ENCODE measurements around the gene IGFBP7.

Gene IGFBP7

GRCh38 chr4:57129477-57129876, 19.3 kb upstream of the IGFBP7 start:
- no peak for DNase-seq (ENCODE audit: low read depth)

GRCh38 chr4:57127361-57127760, 17.2 kb upstream of the IGFBP7 start:
- no peak for DNase-seq (ENCODE audit: low read depth)

GRCh38 chr4:57125996-57126395, 15.8 kb upstream of the IGFBP7 start:
- no peak for DNase-seq (ENCODE audit: low read depth)

- DNase-seq (ENCODE audit: low read depth) = no peak
Observed at GRCh38 chr4:57124145-57124544, 14.0 kb upstream of the IGFBP7 start.

- DNase-seq (ENCODE audit: low read depth) = no peak
Observed at GRCh38 chr4:57122959-57123358, 12.8 kb upstream of the IGFBP7 start.

- no peak for DNase-seq (ENCODE audit: low read depth)
Observed at GRCh38 chr4:57119054-57119651, 9.0 kb upstream of the IGFBP7 start.

GRCh38 chr4:57117491-57117890, 7.3 kb upstream of the IGFBP7 start:
- DNase-seq (ENCODE audit: low read depth) = no peak

- no peak for DNase-seq (ENCODE audit: low read depth)
Observed at GRCh38 chr4:57116245-57116644, 6.1 kb upstream of the IGFBP7 start.

- no peak for DNase-seq (ENCODE audit: low read depth)
Observed at GRCh38 chr4:57114973-57115372, 4.8 kb upstream of the IGFBP7 start.

- DNase-seq (ENCODE audit: low read depth) = no peak
Observed at GRCh38 chr4:57113870-57114269, 3.7 kb upstream of the IGFBP7 start.

- DNase-seq (ENCODE audit: low read depth) = no peak
Observed at GRCh38 chr4:57110640-57111511, 691 bp upstream of the IGFBP7 start.

- DNase-seq (ENCODE audit: low read depth) = no peak
Observed at GRCh38 chr4:57109411-57109846, 756 bp downstream of the IGFBP7 start.

- DNase-seq (ENCODE audit: low read depth) = no peak
Observed at GRCh38 chr4:57106181-57106580, 4.0 kb downstream of the IGFBP7 start.

GRCh38 chr4:57104706-57105560, 5.3 kb downstream of the IGFBP7 start:
- no peak for DNase-seq (ENCODE audit: low read depth)

- no peak for DNase-seq (ENCODE audit: low read depth)
Observed at GRCh38 chr4:57103051-57103450, 7.1 kb downstream of the IGFBP7 start.

- DNase-seq (ENCODE audit: low read depth) = no peak
Observed at GRCh38 chr4:57102050-57102624, 8.0 kb downstream of the IGFBP7 start.

- DNase-seq (ENCODE audit: low read depth) = no peak
Observed at GRCh38 chr4:57100979-57101651, 9.1 kb downstream of the IGFBP7 start.

- DNase-seq (ENCODE audit: low read depth) = no peak
Observed at GRCh38 chr4:57099363-57099762, 10.8 kb downstream of the IGFBP7 start.

GRCh38 chr4:57098941-57099340, 11.2 kb downstream of the IGFBP7 start:
- DNase-seq (ENCODE audit: low read depth) = no peak

- DNase-seq (ENCODE audit: low read depth) = no peak
Observed at GRCh38 chr4:57098415-57098814, 11.8 kb downstream of the IGFBP7 start.

- DNase-seq (ENCODE audit: low read depth) = no peak
Observed at GRCh38 chr4:57097711-57098110, 12.5 kb downstream of the IGFBP7 start.

- no peak for DNase-seq (ENCODE audit: low read depth)
Observed at GRCh38 chr4:57095956-57096355, 14.2 kb downstream of the IGFBP7 start.

Measured in activated T-cell treated with anti-CD3 and anti-CD28 coated beads for 48 hours (primary cell).